ENCODE results near the gene ASPG. TPM values are rescaled to one million over a fixed set of nuclear protein-coding genes. Genes with fewer than 3 reads are reported as not detected.

Gene ASPG
- total RNA-seq, 1 experiment from 2014 or later: not detected

Other genes with a start within 250 kb of the ASPG start
- gene PPP1R13B, start 238.1 kb upstream of the ASPG start, total RNA-seq (2014; rRNA removed; shearing (Covaris generic)): 9.4 and 12.8 TPM in 2 replicates
- gene TDRD9, start 157.2 kb upstream of the ASPG start, total RNA-seq (2014; rRNA removed; shearing (Covaris generic)): not detected in 2 replicates
- not detected in 2 replicates for gene RD3L, start 143.2 kb upstream of the ASPG start, total RNA-seq (2014; rRNA removed; shearing (Covaris generic))
- gene KIF26A, start 52.9 kb downstream of the ASPG start, total RNA-seq (2014; rRNA removed; shearing (Covaris generic)): 19.8 and 21.2 TPM in 2 replicates